Right renal cortex interstitium (tissue), 3 donors: ENCODE measurements around the gene WDPCP. TPM values are rescaled to one million over a fixed set of nuclear protein-coding genes. Genes with fewer than 3 reads are reported as not detected.
"Not testable (repeated sequence)": the region's sequence is repeated elsewhere in the genome, so short reads cannot be mapped to it uniquely, and the experiment has no call there.

Source experiments
- DNase-seq, 3 donors: peaks; one replicate each; pipeline ENCODE4 v3.0.0-alpha.2; 2013; ENCODE audit warnings: low read depth in 3 of 3, low spot score in 2 of 3
- polyA plus RNA-seq, 3 donors: library from polyadenylated mRNA; unstranded; fragments of 120-200 nt; gene quantifications; one replicate each; pipeline ENCODE4 v1.2.1, GENCODE V29; 2013; ENCODE audit not compliant: insufficient read length in 3 of 3

The WDPCP gene
- polyA plus RNA-seq, 3 donors: 14.0 to 14.8 (median 14.3) TPM

- not testable (repeated sequence) for DNase-seq
Observed at GRCh38 chr2:63469313-63469712, 119.0 kb downstream of the WDPCP start.

GRCh38 chr2:63465633-63466032 is 122.6 kb downstream of the WDPCP start:
- no peak for DNase-seq

GRCh38 chr2:63463142-63463541 is 125.1 kb downstream of the WDPCP start:
- no peak for DNase-seq

- DNase-seq: no peak
Observed at GRCh38 chr2:63446658-63447057, 141.6 kb downstream of the WDPCP start.

- no peak for DNase-seq
Observed at GRCh38 chr2:63444565-63445288, 143.6 kb downstream of the WDPCP start.

- DNase-seq: no peak
Observed at GRCh38 chr2:63440612-63441011, 147.7 kb downstream of the WDPCP start.

GRCh38 chr2:63438181-63438580 is 150.1 kb downstream of the WDPCP start:
- no peak for DNase-seq

GRCh38 chr2:63436488-63436887 is 151.8 kb downstream of the WDPCP start:
- DNase-seq: no peak

GRCh38 chr2:63435070-63435469 is 153.2 kb downstream of the WDPCP start:
- DNase-seq: no peak

GRCh38 chr2:63434024-63435001 is 154.0 kb downstream of the WDPCP start:
- no peak for DNase-seq

- no peak for DNase-seq
Observed at GRCh38 chr2:63432373-63432772, 155.9 kb downstream of the WDPCP start.

- DNase-seq: no peak
Observed at GRCh38 chr2:63425606-63426005, 162.7 kb downstream of the WDPCP start.

GRCh38 chr2:63425079-63425416 is 163.2 kb downstream of the WDPCP start:
- no peak for DNase-seq

GRCh38 chr2:63424329-63425078 is 163.8 kb downstream of the WDPCP start:
- no peak for DNase-seq

- no peak for DNase-seq
Observed at GRCh38 chr2:63422556-63422955, 165.7 kb downstream of the WDPCP start.

GRCh38 chr2:63408530-63408929 is 179.7 kb downstream of the WDPCP start:
- DNase-seq: no peak

GRCh38 chr2:63406641-63407040 is 181.6 kb downstream of the WDPCP start:
- DNase-seq: no peak

GRCh38 chr2:63403820-63404219 is 184.5 kb downstream of the WDPCP start:
- no peak for DNase-seq

- DNase-seq: not testable (repeated sequence)
Observed at GRCh38 chr2:63402889-63403288, 185.4 kb downstream of the WDPCP start.

- DNase-seq: no peak
Observed at GRCh38 chr2:63399156-63399555, 189.1 kb downstream of the WDPCP start.

GRCh38 chr2:63379451-63379850 is 208.8 kb downstream of the WDPCP start:
- DNase-seq: no peak
